ENCODE measurements around the gene ANKRD13B.
"Not testable (repeated sequence)": the region's sequence is repeated elsewhere in the genome, so short reads cannot be mapped to it uniquely, and the experiment has no call there.

Gene ANKRD13B

DNA sequence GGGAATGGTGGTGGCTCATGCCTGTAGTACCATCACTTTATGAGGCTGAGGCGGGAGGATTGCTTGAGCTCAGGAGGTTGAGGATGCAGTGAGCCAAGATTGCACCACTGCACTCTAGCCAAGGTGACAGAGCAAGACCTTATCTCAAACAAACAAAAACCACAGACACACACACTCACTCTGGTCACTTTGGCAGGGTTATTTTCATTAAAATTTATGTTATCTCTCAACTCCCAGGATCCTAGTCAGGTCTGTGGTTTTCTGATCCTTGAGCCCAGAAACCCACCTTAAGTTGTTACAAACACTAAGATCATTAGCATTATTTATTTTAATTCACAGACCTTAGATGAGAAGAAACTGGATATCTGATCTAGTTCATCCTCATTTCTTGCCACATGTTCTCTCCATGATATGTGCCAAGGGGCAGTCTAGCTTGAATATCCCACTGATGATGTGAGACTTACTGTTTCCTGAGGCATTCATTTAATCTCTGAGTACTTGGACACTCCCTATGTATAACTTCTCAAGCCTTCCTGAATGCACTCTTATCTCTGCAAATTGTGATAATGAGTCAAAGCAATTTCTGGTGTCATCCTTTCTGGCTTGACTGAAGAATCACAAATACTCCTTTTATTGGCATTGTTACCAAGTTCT is 35.7 kb upstream of the ANKRD13B start:
- no peak for DNase-seq (ENCODE audit: extremely low read depth, low read depth)
- TF ChIP-seq, protein P1, sequence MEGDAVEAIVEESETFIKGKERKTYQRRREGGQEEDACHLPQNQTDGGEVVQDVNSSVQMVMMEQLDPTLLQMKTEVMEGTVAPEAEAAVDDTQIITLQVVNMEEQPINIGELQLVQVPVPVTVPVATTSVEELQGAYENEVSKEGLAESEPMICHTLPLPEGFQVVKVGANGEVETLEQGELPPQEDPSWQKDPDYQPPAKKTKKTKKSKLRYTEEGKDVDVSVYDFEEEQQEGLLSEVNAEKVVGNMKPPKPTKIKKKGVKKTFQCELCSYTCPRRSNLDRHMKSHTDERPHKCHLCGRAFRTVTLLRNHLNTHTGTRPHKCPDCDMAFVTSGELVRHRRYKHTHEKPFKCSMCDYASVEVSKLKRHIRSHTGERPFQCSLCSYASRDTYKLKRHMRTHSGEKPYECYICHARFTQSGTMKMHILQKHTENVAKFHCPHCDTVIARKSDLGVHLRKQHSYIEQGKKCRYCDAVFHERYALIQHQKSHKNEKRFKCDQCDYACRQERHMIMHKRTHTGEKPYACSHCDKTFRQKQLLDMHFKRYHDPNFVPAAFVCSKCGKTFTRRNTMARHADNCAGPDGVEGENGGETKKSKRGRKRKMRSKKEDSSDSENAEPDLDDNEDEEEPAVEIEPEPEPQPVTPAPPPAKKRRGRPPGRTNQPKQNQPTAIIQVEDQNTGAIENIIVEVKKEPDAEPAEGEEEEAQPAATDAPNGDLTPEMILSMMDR (IDR thresholded peaks at IDR 0.05; ENCODE audit: low read depth, low read length, missing control alignments), result no peak
- no peak overlapping the region for H3K4me3 ChIP-seq (replicated peaks; ENCODE audit: low read depth, low read length)

DNA sequence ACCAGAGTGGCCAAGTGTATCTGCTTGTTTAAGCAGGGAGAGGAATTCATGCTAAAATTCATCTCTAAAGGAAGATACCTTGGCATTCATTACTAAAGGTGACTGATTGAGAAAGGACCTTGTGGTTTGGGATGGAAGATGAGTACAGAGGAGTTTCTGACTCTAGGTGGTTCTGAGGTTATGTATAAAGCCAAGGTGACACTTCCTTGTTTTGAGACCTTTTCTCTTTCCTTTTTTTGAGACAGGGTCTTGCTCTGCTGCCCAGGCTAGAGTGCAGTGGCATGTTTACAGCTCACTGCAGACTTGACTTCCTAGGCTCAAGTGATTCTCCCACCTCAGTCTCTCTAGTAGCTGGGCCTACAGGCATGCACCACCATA is 35.2 kb upstream of the ANKRD13B start:
- H3K4me3 ChIP-seq (replicated peaks; ENCODE audit: low read depth, low read length), result no peak overlapping the region
- no peak for DNase-seq (ENCODE audit: extremely low read depth, low read depth)
- TF ChIP-seq, protein P1 (IDR thresholded peaks at IDR 0.05; ENCODE audit: low read depth, low read length, missing control alignments), result no peak

DNA sequence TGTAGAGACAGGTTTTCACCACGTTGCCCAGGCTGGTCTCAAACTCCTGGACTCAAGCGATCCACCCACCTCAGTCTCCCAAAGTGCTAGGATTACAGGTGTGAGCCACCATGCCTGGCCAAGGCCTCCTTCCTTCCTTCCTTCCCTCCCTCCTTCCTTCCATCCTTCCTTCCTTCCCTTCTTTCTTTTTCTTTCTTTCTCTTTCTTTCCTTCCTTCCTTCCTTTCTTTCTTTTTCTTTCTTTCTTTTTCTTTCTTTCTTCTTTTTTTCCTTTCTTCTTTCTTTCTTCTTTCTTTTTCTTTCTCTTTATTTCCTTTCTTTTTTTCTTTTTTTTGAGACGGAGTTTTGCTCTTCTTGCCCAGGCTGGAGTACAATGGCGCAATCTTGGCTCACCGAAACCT is 34.8 kb upstream of the ANKRD13B start:
- DNase-seq (ENCODE audit: extremely low read depth, low read depth); H3K4me3 ChIP-seq (replicated peaks; ENCODE audit: low read depth, low read length): not testable (repeated sequence)

DNA sequence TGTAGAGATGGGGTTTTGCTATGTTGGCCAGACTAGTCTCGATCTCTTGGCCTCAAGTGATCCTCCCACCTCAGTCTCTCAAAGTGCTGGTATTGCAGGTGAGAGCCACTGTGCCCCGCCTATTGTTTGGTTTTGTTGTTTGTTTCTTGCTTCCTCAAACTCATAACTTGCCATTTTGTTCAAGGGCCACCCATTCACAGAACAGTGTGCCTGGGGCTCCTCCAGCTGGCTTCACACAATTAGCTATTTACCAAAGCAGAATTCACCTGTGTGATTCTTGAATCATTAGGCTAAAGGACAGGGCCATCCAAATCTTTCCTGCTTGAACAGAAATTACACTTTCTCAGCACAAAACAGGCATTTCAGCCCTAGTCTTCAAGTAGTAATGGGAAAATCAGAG is 33.3 kb upstream of the ANKRD13B start:
- no peak for DNase-seq (ENCODE audit: extremely low read depth, low read depth)
- TF ChIP-seq, protein P1 (IDR thresholded peaks at IDR 0.05; ENCODE audit: low read depth, low read length, missing control alignments), result no peak
- H3K4me3 ChIP-seq (replicated peaks; ENCODE audit: low read depth, low read length), result no peak overlapping the region

DNA sequence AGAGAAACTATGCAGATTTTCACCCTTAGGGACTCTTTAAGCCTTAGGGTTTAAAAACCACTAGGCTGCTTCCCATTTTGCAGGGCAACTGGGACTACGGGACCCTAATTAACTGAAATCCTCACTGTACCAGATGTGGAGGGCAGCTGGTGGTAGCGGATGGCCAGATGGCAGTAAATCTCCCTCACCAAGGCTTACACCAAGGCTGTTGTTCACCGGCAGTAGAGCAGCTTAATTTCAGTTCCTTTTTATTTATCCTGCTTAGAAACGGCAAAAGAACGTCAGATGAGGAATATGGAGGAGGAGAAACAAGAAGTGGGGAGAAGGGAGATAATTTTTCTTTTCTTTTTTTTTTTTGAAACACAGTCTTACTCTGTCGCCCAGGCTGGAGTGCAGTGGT is 32.6 kb upstream of the ANKRD13B start:
- TF ChIP-seq, protein P1 (IDR thresholded peaks at IDR 0.05; ENCODE audit: low read depth, low read length, missing control alignments), result no peak
- no peak overlapping the region for H3K4me3 ChIP-seq (replicated peaks; ENCODE audit: low read depth, low read length)
- DNase-seq (ENCODE audit: extremely low read depth, low read depth), result no peak

DNA sequence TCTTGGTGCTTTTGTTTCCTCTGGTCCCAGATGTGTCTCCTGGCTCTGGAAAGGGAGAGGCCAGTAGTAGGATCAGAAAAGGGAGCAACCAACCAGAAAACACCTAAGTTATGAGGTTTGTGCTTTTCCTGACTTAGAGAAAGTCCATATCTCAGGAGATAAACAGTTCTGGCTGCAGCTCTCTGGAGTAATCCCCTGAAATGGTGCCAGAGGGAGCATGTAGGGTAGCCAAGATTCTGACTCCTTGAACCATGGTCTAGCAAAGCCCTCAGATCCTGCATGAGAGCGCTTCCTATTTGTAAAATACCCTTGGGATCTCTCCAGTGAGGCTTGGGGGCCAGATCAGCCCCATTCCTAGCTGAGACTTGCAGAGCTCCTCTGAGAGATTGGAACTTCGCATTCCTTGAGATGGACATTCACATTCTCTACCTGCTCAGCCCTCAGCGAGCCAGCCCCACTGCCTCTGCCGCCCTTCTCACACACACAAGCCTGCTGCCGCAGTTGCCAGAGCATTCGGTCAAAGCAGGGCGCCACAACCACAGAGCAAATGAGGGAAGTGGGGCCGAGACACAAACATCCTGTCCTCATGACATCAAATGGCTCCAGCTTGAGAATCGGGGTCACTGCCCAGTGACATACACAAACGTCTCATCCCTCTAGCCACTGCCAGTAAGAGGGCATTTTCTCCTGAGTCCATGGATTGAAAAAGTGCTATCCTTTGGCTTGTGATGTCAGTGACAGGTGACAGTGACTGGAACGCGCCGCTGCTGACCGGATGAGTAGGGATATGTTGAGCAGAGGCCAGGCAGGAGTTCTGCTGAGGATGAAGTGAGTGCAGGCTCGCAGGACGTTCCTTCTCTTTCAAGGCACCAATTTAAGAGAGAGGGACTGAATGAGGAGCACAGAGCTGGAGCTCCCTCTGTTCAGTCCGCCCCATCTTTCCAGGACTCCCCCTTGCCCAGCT is 31.1 kb upstream of the ANKRD13B start:
- H3K4me3 ChIP-seq (replicated peaks; ENCODE audit: low read depth, low read length), result no peak overlapping the region
- TF ChIP-seq, protein P1 (IDR thresholded peaks at IDR 0.05; ENCODE audit: low read depth, low read length, missing control alignments), result no peak
- DNase-seq (ENCODE audit: extremely low read depth, low read depth), result no peak

DNA sequence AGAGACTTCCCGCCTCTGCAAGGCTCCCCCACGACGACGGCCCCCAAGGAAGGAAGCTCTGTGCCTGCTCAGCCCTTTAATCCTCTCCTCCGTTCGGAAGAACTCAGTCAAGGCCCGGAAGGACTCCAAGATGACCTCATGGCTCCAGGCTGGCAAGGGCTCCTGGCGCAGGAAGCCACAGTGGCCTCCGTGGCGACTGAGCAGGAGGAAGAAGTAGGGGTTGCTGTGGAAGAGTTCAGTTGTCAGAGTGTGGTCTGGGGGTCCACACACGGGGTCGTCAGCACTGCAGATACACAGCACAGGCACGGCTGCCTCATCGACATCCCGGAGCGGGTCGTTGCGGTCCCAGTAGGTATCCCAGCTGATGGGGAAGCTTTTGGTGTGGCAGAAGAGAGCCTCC is 30.3 kb upstream of the ANKRD13B start:
- no peak overlapping the region for H3K4me3 ChIP-seq (replicated peaks; ENCODE audit: low read depth, low read length)
- no peak for DNase-seq (ENCODE audit: extremely low read depth, low read depth)
- TF ChIP-seq, protein P1 (IDR thresholded peaks at IDR 0.05; ENCODE audit: low read depth, low read length, missing control alignments), result no peak
